Measurements from ENCODE around the gene TRAPPC13.

TRAPPC13 gene

GRCh38 chr5:65696892-65697291 is 72.1 kb downstream of the TRAPPC13 start:
- TF ChIP-seq SIN3A (IDR thresholded peaks at IDR 0.05; ENCODE audit: borderline replicate concordance, insufficient read depth, low read length): no peak

GRCh38 chr5:65699338-65699737 is 74.5 kb downstream of the TRAPPC13 start:
- TF ChIP-seq SIN3A (IDR thresholded peaks at IDR 0.05; ENCODE audit: borderline replicate concordance, insufficient read depth, low read length): no peak
- no peak for TF ChIP-seq REST (IDR thresholded peaks at IDR 0.05; ENCODE audit: insufficient read depth in 1 of 2, low read depth in 2 of 2, low read length in 2 of 2)
- no peak for TF ChIP-seq FOXP2 (optimal IDR thresholded peaks at IDR 0.05; ENCODE audit: borderline replicate concordance, extremely low read depth, extremely low read length, insufficient read depth)
- no peak for TF ChIP-seq TAF1 (IDR thresholded peaks at IDR 0.05; ENCODE audit: borderline replicate concordance, insufficient read depth, low read length)
- no peak for TF ChIP-seq POLR2AphosphoS5 (IDR thresholded peaks at IDR 0.05; ENCODE audit: low read depth, low read length)

GRCh38 chr5:65702036-65702435 is 77.2 kb downstream of the TRAPPC13 start:
- no peak for TF ChIP-seq REST (IDR thresholded peaks at IDR 0.05; ENCODE audit: insufficient read depth in 1 of 2, low read depth in 2 of 2, low read length in 2 of 2)
- no peak for TF ChIP-seq SIN3A (IDR thresholded peaks at IDR 0.05; ENCODE audit: borderline replicate concordance, insufficient read depth, low read length)
- TF ChIP-seq POLR2AphosphoS5 (IDR thresholded peaks at IDR 0.05; ENCODE audit: low read depth, low read length): no peak
- no peak for TF ChIP-seq FOXP2 (optimal IDR thresholded peaks at IDR 0.05; ENCODE audit: borderline replicate concordance, extremely low read depth, extremely low read length, insufficient read depth)
- TF ChIP-seq TAF1 (IDR thresholded peaks at IDR 0.05; ENCODE audit: borderline replicate concordance, insufficient read depth, low read length): no peak

- TF ChIP-seq SIN3A (IDR thresholded peaks at IDR 0.05; ENCODE audit: borderline replicate concordance, insufficient read depth, low read length) (no peak), POLR2AphosphoS5 (IDR thresholded peaks at IDR 0.05; ENCODE audit: low read depth, low read length) (no peak), TAF1 (IDR thresholded peaks at IDR 0.05; ENCODE audit: borderline replicate concordance, insufficient read depth, low read length) (no peak), REST (IDR thresholded peaks at IDR 0.05; ENCODE audit: insufficient read depth in 1 of 2, low read depth in 2 of 2, low read length in 2 of 2) (no peak), FOXP2 (optimal IDR thresholded peaks at IDR 0.05; ENCODE audit: borderline replicate concordance, extremely low read depth, extremely low read length, insufficient read depth) (no peak)
Observed at GRCh38 chr5:65704621-65705239, 79.9 kb downstream of the TRAPPC13 start.

- TF ChIP-seq SIN3A (IDR thresholded peaks at IDR 0.05; ENCODE audit: borderline replicate concordance, insufficient read depth, low read length) (no peak), TAF1 (IDR thresholded peaks at IDR 0.05; ENCODE audit: borderline replicate concordance, insufficient read depth, low read length) (no peak), REST (IDR thresholded peaks at IDR 0.05; ENCODE audit: insufficient read depth in 1 of 2, low read depth in 2 of 2, low read length in 2 of 2) (no peak), FOXP2 (optimal IDR thresholded peaks at IDR 0.05; ENCODE audit: borderline replicate concordance, extremely low read depth, extremely low read length, insufficient read depth) (no peak), POLR2AphosphoS5 (IDR thresholded peaks at IDR 0.05; ENCODE audit: low read depth, low read length) (no peak)
Observed at GRCh38 chr5:65707663-65708062, 82.8 kb downstream of the TRAPPC13 start.
